ENCODE results near the gene CLIP1. TPM values are rescaled to one million over a fixed set of nuclear protein-coding genes. Genes with fewer than 3 reads are reported as not detected.
A peak's percentile ranks its signal among the peaks of the same experiment; 100 is the strongest.
"Not testable (repeated sequence)": the region's sequence is repeated elsewhere in the genome, so short reads cannot be mapped to it uniquely, and the experiment has no call there.

CLIP1 gene
- total RNA-seq, 2 experiments from 2014 or later: 65.3 to 73.4 TPM

DNA sequence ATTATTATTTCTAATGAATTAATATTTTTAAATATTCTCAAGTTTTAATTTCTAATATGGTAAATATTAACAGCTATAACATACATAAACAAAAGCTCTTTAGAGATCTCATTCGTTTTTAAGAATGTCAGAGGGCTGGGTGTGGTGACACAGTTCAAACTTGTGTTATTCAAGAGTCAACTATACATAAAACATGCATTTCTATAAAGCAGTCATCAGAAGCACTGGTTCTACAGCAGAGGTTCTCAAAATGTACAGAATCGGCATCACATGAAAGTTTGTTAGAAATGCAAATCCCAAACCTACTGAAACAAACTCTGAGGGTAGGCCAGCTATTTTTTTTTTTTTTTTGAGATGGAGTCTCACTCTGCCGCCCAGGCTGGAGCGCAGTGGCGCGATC, 34.6 kb downstream of the CLIP1 start:
- POLR2A ChIA-PET: no interaction called here
- Mint-ChIP-seq H3K4me1 (peaks cover 5% of the 10 kb centered on the region), H3K27me3 (no peaks in the 10 kb centered on the region), H3K27ac (no peak overlapping the region), H3K4me3 (no peak overlapping the region), H3K9me3 (no peaks in the 10 kb centered on the region), H3K36me3 (ENCODE audit: low read depth) (peaks cover 6% of the 10 kb centered on the region)
- CTCF ChIA-PET: interaction anchor here (0.7 to 3.9 kb wide), 3 partner anchors 12 to 54 kb away, joined by 3 to 16 read pairs (median 3); no protein-coding TSS in a partner anchor
- no peak for DNase-seq

DNA sequence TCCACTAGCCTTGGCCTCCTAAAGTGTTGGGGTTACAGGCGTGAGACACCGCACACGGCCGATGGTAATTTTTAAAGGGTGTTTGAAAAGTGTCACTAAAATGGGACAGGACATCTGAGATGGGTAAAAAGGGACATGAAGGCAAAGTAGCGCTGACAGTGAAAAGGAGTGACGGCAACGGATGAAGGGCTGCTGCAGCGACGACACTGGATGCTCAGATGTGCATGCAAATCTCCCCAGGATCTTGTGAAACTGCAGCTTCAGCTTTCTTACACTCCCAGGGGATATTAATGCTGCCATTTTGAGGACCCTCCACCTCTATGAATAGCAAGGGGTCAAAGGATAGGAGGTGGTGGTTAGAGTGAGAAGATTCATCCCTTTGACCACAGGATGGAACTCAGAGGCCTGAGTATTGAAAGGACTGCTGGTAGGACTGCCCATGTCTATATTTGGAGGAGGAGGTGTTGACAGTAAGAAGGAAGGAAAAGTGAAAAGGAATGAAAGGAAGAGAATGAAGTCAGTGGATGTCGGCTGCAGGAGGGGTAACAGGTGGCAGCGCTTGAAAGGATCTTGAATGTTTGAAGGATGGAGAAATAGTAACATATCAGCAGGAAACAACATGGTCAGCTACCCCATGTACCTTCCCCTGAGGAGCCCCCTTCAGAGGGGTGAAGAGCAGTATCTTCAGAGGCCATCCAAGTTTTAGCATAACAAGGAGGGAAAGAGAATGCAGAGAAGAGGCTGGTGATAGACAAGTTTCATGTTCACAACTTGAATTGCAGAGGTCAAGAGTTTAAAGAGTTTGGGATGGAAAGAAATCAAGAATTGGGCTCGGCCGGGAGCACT, 37.1 kb downstream of the CLIP1 start:
- Mint-ChIP-seq H3K9me3 (no peaks in the 10 kb centered on the region), H3K27ac (no peak overlapping the region), H3K4me1 (peaks cover 6% of the 10 kb centered on the region), H3K4me3 (no peak overlapping the region), H3K36me3 (ENCODE audit: low read depth) (peaks cover 9% of the 10 kb centered on the region), H3K27me3 (no peaks in the 10 kb centered on the region)
- DNase-seq: no peak
- ChIA-PET CTCF (interaction anchor here (3.9 kb wide), 1 partner anchor 15 kb away, joined by 16 read pairs; no protein-coding TSS in a partner anchor), POLR2A (no interaction called here)

DNA sequence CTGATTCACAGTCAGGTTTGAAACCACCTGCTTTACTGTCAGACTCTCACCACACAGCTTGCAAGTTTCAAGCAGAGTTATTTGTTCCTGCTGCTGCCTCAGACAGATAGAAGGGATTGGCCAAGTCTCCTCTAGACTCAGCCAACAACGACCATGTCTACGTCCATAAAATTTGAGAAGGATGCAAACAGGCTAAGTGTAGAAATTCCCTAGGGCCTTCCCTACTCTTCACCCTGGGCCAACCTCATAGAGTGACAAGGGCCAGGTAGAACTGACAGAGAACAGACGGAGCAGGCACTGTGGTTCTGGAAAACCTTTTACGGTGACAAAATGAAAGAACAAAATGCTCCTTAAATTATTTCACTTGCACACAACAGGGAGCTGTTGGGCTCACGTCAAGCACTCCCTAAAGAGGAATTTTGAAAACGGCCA, 39.5 kb downstream of the CLIP1 start:
- H3K27ac Mint-ChIP-seq: no peak overlapping the region
- DNase-seq: no peak
- peaks cover 16% of the 10 kb centered on the region for H3K36me3 Mint-ChIP-seq (ENCODE audit: low read depth)
- ChIA-PET POLR2A (interaction anchor here (0.6 kb wide), 1 partner anchor 15 kb away, joined by 4 read pairs; no protein-coding TSS in a partner anchor), CTCF (no interaction called here)
- H3K27me3 Mint-ChIP-seq: no peaks in the 10 kb centered on the region
- no peaks in the 10 kb centered on the region for H3K9me3 Mint-ChIP-seq
- H3K4me1 Mint-ChIP-seq: peaks cover 6% of the 10 kb centered on the region
- H3K4me3 Mint-ChIP-seq: no peak overlapping the region

DNA sequence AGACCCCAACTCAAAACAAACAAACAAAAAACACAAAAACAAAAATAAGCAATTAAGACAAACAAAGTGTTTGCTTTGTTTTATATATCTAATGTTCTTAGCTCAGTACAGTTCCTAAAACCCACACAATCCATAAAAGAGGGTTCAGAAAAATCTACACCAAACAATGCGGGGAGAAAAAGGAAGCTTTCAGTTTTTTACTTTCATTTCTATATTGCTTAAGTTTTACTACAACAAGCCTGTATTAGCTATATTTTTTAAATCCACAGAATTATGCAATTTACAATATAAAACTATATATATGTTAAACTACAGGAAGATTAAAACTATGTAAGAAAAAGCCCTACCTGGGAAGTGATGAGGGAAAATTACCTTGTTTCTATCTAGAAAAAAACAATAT, 41.4 kb downstream of the CLIP1 start:
- H3K4me1 Mint-ChIP-seq: peaks cover 6% of the 10 kb centered on the region
- H3K36me3 Mint-ChIP-seq (ENCODE audit: low read depth): peaks cover 25% of the 10 kb centered on the region
- POLR2A ChIA-PET: no interaction called here
- H3K4me3 Mint-ChIP-seq: no peak overlapping the region
- no peak overlapping the region for H3K27ac Mint-ChIP-seq
- no peak for DNase-seq
- no peaks in the 10 kb centered on the region for H3K27me3 Mint-ChIP-seq
- CTCF ChIA-PET: interaction anchor here (1.2 to 1.7 kb wide), 2 partner anchors 19 to 26 kb away, joined by 3 to 4 read pairs; no protein-coding TSS in a partner anchor
- H3K9me3 Mint-ChIP-seq: no peaks in the 10 kb centered on the region

GRCh38 chr12:122376751-122377150, 45.7 kb downstream of the CLIP1 start:
- H3K27me3 Mint-ChIP-seq, DNase-seq, H3K4me3 Mint-ChIP-seq, H3K9me3 Mint-ChIP-seq, H3K27ac Mint-ChIP-seq, CTCF ChIA-PET: not testable (repeated sequence)
- H3K4me1 Mint-ChIP-seq: peaks cover 10% of the 10 kb centered on the region
- H3K36me3 Mint-ChIP-seq (ENCODE audit: low read depth): peaks cover 27% of the 10 kb centered on the region
- POLR2A ChIA-PET: interaction anchor here (1.3 kb wide), 1 partner anchor 9 kb away, joined by 3 read pairs; no protein-coding TSS in a partner anchor

- Mint-ChIP-seq H3K36me3 (ENCODE audit: low read depth) (peaks cover 34% of the 10 kb centered on the region), H3K4me3 (no peak overlapping the region), H3K27ac (no peak overlapping the region), H3K4me1 (peaks cover 12% of the 10 kb centered on the region), H3K27me3 (no peaks in the 10 kb centered on the region), H3K9me3 (no peaks in the 10 kb centered on the region)
- DNase-seq: no peak
- ChIA-PET CTCF (interaction anchor here (1.3 to 1.5 kb wide), 3 partner anchors 16 to 25 kb away, joined by 4 to 7 read pairs (median 5); no protein-coding TSS in a partner anchor), POLR2A (no interaction called here)
These were observed 47.8 kb downstream of the CLIP1 start for GRCh38 chr12:122374707-122375106.

DNA sequence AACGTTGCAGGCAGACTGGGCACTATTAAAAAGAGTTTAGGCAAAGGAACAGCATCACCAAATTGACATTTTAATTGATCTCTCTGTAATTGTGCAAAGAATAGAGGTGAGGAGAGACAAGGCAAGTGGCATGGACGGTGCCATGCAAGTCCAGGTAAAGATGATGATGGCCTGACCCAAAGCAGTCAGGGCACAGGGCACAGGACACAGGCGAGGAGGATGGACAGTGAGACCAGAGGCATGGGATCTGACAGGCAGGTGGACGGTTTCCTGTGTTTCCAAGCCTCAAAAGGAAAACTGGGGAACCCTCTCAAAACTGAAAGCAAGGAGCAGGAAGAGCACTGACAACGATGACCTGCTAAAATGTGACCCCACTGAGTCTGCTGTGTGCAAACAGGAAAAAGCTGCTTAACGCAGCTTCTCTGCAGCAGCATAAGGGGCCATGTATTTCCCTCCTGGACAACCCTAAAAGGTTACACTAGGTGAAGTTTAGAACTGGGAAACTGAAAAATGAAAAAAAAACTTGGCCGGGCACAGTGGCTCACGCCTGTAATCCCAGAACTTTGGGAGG, 50.9 kb downstream of the CLIP1 start:
- no peak for DNase-seq
- peaks cover 20% of the 10 kb centered on the region for H3K4me1 Mint-ChIP-seq
- no peaks in the 10 kb centered on the region for H3K27me3 Mint-ChIP-seq
- H3K27ac Mint-ChIP-seq: peak overlapping the region; percentile 16
- H3K9me3 Mint-ChIP-seq: no peaks in the 10 kb centered on the region
- H3K36me3 Mint-ChIP-seq (ENCODE audit: low read depth): peaks cover 32% of the 10 kb centered on the region
- ChIA-PET POLR2A (no interaction called here), CTCF (interaction anchor here (1.5 kb wide), 1 partner anchor 100 kb away, joined by 3 read pairs; no protein-coding TSS in a partner anchor)
- no peak overlapping the region for H3K4me3 Mint-ChIP-seq

DNA sequence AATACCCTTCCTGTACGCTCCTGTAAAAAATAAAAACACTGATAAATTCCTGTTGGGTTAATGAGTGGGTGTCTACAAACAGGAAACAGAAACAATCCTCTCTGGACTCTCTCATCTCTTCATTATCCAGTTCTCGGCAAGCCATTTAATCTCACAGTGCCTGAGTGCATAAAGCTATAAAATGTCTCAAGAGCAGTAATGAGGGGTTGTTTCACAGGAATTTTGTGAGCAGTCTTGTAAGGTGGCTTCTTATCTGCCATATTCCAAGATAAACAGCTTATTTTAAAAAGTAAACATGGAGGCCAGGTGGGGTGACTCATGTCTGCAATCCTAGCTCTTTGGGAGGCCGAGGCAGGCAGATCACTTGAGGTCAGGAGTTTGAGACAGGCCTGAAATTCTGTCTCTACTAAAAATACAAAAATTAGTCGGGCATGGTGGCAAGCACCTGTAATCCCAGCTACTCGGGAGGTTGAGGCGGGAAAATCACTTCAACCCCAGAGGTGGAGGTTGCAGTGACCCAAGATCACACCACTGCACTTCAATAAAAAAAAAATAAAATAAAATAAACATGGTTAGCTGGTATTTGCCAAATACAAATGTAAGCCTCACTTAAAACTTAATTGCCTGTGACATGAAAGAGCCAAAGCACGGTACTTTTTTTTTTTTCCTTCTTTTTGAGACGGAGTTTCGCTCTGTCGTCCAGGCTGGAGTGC, 54.0 kb downstream of the CLIP1 start:
- Mint-ChIP-seq H3K36me3 (ENCODE audit: low read depth) (peaks cover 31% of the 10 kb centered on the region), H3K4me1 (peaks cover 18% of the 10 kb centered on the region), H3K27me3 (no peaks in the 10 kb centered on the region), H3K9me3 (no peaks in the 10 kb centered on the region), H3K27ac (no peak overlapping the region), H3K4me3 (no peak overlapping the region)
- no peak for DNase-seq
- CTCF ChIA-PET: interaction anchor here (0.6 kb wide), 1 partner anchor 237 kb away, joined by 3 read pairs; no protein-coding TSS in a partner anchor
- POLR2A ChIA-PET: no interaction called here

DNA sequence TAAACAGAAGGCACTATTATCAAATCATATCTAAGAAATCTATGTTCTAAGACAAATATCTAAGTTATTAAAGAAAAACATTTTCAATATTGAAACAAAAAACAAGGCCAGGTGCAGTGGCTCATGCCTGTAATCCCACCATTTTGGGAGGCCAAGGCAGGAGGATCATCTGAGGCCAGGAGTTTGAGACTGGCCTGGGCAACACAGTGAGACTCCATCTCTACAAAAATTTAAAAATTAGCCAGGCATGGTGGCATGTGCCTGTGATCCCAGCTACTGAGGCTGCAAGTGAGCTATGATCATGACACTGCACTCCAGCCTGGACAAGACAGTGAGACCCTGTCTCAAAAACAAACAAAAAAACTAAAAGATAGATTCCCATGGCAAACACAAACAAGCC, 54.8 kb downstream of the CLIP1 start:
- Mint-ChIP-seq H3K4me1 (peaks cover 17% of the 10 kb centered on the region), H3K36me3 (ENCODE audit: low read depth) (peaks cover 30% of the 10 kb centered on the region)
- POLR2A ChIA-PET: interaction anchor here (1.0 kb wide), 1 partner anchor 8 kb away, joined by 3 read pairs; no protein-coding TSS in a partner anchor
- not testable (repeated sequence) for H3K4me3 Mint-ChIP-seq, DNase-seq, H3K9me3 Mint-ChIP-seq, H3K27ac Mint-ChIP-seq, H3K27me3 Mint-ChIP-seq
- CTCF ChIA-PET: interaction anchor here (1.0 kb wide), 1 partner anchor 12 kb away, joined by 3 read pairs; no protein-coding TSS in a partner anchor

DNA sequence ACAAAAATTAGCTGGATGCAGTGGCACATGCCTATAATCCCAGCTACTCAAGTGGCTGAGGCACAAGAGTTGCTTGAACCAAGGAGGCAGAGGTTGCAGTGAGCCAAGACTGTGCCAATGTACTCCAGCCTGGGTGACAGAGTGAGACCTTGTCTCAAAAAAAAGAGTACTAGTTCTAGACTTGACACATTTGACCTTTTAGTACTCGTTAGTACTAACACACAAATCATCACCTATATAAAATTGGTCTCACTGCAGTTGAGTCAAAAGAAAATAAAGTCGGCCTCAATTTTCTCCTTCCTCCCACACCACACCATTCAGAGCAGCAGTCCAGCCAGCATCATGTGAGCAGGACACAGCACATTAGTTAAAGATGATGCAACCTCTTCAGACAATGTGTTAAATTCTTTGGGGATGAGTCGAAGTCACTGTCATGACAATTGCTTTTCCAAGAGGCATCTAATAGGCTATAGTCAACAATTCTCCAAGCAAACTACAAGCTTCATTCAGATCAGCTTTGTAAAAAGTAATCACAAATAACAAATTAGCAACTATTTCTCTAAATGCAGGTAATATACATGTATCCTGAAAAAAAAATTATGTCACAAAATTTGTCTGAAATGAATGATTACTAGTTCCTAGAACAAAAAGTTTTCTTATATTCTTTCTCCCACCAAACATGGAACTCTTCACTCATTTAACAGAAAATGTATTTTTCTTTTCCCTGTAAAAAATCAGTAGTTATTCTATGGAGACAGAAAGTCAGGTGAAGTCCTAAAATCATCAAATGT, 55.6 kb downstream of the CLIP1 start:
- Mint-ChIP-seq H3K9me3 (no peaks in the 10 kb centered on the region), H3K36me3 (ENCODE audit: low read depth) (peaks cover 27% of the 10 kb centered on the region), H3K27ac (no peak overlapping the region), H3K4me1 (peaks cover 13% of the 10 kb centered on the region), H3K4me3 (no peak overlapping the region), H3K27me3 (no peaks in the 10 kb centered on the region)
- no peak for DNase-seq
- CTCF ChIA-PET: interaction anchor here (0.8 to 1.0 kb wide), 2 partner anchors 11 to 30 kb away, joined by 3 read pairs; no protein-coding TSS in a partner anchor
- POLR2A ChIA-PET: interaction anchor here (1.0 kb wide), 1 partner anchor 9 kb away, joined by 3 read pairs; no protein-coding TSS in a partner anchor

- H3K4me1 Mint-ChIP-seq, H3K27ac Mint-ChIP-seq, POLR2A ChIA-PET, H3K4me3 Mint-ChIP-seq, H3K9me3 Mint-ChIP-seq, DNase-seq, H3K27me3 Mint-ChIP-seq: not testable (repeated sequence)
- peaks cover 34% of the 10 kb centered on the region for H3K36me3 Mint-ChIP-seq (ENCODE audit: low read depth)
- CTCF ChIA-PET: interaction anchor here (0.7 kb wide), 1 partner anchor 237 kb away, joined by 3 read pairs; no protein-coding TSS in a partner anchor
These were observed 57.2 kb downstream of the CLIP1 start for GRCh38 chr12:122365226-122365625.

DNA sequence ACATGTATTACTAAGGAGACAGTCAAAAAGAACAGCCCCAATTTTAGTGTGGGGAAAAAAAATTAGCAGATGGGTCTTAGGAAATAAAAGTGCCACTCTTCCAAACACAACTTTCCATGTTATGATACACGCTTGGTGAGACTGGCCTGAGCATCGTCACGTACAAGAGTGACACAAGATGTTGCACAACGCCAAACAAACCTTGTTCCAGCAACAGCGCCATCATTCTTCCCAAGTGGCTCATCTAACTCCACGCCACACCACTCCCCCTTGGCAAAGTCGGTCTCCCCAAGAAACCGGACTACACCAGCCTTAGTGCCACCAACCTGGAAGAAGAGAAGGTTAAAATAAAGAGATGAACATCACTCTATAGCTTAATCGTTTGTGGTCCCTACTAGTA, 58.7 kb downstream of the CLIP1 start:
- Mint-ChIP-seq H3K27me3 (no peaks in the 10 kb centered on the region), H3K27ac (no peak overlapping the region), H3K4me1 (peaks cover 8% of the 10 kb centered on the region), H3K9me3 (no peaks in the 10 kb centered on the region), H3K4me3 (no peak overlapping the region), H3K36me3 (ENCODE audit: low read depth) (peaks cover 31% of the 10 kb centered on the region)
- ChIA-PET POLR2A (no interaction called here), CTCF (interaction anchor here (0.7 to 1.4 kb wide), 3 partner anchors 8 to 36 kb away, joined by 3 to 4 read pairs (median 3); no protein-coding TSS in a partner anchor)
- no peak for DNase-seq
